ENCODE measurements around the gene MUC6. TPM values are rescaled to one million over a fixed set of nuclear protein-coding genes. Genes with fewer than 3 reads are reported as not detected.

The MUC6 gene
- total RNA-seq, 1 donor from 2014 or later = not detected

DNA sequence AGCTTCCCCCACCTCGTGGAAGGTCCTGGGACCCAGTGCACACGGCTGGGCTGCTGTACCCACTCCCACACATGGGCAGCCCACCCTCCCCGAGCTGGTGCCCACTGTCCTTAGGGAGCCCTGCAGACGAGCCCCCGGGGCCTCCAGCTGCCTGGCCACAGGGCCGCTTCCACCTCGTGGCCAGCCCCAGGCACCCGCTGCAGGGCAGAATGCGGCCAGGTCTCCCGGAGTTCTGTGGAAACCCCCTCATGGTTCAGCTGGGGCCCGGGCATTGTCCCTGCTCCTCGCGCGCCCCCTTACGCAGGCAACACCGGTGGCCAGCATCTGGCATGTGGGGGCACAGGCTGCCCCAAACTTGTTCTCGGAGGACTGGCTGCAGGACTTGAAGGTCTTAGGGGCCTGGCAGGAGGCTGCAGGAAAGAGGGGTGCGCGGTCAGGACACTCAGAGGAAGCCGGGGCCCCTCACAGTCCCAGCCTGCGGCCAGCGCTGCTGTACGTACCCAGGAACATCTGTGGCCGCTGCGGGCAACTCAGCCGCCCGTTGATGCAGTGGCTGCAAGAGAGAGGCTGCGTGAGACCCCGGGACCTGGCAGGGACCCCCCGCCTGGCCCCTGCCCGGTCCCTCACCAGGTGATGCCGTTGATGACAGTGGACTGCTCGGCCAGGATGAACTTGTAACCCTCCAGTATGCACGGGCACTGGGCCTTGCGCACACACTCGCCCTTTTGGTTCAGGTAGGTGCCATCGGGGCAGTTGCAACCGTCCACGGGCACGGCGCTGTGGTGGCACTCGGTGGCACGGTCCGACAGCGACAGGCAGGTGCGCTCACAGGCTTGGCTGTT lies 9.7 kb downstream of the MUC6 start:
- Mint-ChIP-seq H3K36me3 (ENCODE audit: low read depth) (no peaks in the 10 kb centered on the region), H3K27me3 (ENCODE audit: low read depth) (no peaks in the 10 kb centered on the region), H3K27ac (ENCODE audit: unreplicated experiment) (no peak overlapping the region), H3K9me3 (ENCODE audit: low read depth) (no peaks in the 10 kb centered on the region), H3K4me3 (ENCODE audit: unreplicated experiment) (no peak overlapping the region), H3K4me1 (ENCODE audit: low read depth) (no peaks in the 10 kb centered on the region)
- no peak for TF ChIP-seq CTCF (IDR thresholded peaks at IDR 0.05)
- DNase-seq (ENCODE audit: low spot score) = no peak

DNA sequence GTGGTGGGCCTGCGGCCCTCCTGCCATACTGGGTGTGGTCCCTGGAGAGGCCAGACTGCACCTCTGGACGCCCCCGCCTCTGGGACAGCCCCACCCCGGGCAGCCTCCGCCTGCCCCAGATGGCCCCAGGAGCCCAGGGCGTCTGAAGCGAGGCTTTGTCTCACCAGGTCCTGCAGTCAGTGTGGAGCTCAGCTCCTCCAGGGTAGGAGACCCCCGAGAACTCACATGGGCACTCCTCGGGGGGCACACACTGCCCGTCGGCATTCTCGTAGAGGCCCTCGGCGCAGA lies 10.4 kb downstream of the MUC6 start:
- no peak for TF ChIP-seq CTCF (IDR thresholded peaks at IDR 0.05)
- no peaks in the 10 kb centered on the region for H3K36me3 Mint-ChIP-seq (ENCODE audit: low read depth)
- no peak overlapping the region for H3K27ac Mint-ChIP-seq (ENCODE audit: unreplicated experiment)
- H3K4me1 Mint-ChIP-seq (ENCODE audit: low read depth) = no peaks in the 10 kb centered on the region
- H3K9me3 Mint-ChIP-seq (ENCODE audit: low read depth) = no peaks in the 10 kb centered on the region
- no peak for DNase-seq (ENCODE audit: low spot score)
- H3K4me3 Mint-ChIP-seq (ENCODE audit: unreplicated experiment) = no peak overlapping the region
- no peaks in the 10 kb centered on the region for H3K27me3 Mint-ChIP-seq (ENCODE audit: low read depth)

DNA sequence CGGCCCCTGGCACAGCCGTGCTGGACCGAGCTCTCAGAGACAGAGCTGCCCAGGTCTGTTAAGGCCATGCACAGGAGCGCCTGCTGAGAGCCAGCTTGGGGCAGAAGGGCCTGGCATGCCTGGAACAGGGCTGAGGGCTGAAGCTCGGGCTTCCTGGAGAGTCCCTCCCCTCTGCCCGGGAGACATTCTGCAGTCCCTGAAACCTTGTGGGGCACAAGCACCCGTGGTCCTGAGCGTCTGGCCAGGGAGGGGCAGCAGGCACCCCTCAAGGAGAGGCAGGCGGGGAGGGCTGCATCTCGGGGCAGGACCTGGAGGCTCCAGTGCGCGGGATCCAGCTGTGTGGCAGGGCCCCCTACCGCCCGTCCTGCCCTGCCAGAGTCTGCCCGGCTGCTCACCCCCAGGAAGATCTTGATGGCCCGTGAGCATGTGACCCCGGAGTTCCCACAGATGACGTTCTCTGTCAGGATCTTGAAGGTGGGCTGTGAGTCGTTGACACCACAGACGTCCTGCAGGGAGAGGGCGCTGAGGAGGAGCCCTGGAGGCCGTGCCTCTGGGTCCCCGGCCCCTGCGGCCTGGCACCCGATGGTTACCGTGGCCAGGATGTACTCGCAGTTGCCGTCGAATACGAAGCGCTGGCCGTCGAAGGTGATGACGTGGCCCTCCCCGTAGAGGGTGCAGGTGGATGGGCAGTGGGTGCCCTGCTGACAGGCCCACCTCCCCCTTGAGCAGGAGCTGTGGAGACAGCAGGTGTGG lies 10.9 kb downstream of the MUC6 start:
- no peaks in the 10 kb centered on the region for H3K4me1 Mint-ChIP-seq (ENCODE audit: low read depth)
- no peak overlapping the region for H3K4me3 Mint-ChIP-seq (ENCODE audit: unreplicated experiment)
- TF ChIP-seq CTCF (IDR thresholded peaks at IDR 0.05) = no peak
- no peak overlapping the region for H3K27ac Mint-ChIP-seq (ENCODE audit: unreplicated experiment)
- no peaks in the 10 kb centered on the region for H3K27me3 Mint-ChIP-seq (ENCODE audit: low read depth)
- H3K36me3 Mint-ChIP-seq (ENCODE audit: low read depth) = no peaks in the 10 kb centered on the region
- no peak for DNase-seq (ENCODE audit: low spot score)
- no peaks in the 10 kb centered on the region for H3K9me3 Mint-ChIP-seq (ENCODE audit: low read depth)

- no peak overlapping the region for H3K4me3 Mint-ChIP-seq (ENCODE audit: unreplicated experiment)
- no peak for DNase-seq (ENCODE audit: low spot score)
- no peaks in the 10 kb centered on the region for H3K9me3 Mint-ChIP-seq (ENCODE audit: low read depth)
- no peak for TF ChIP-seq CTCF (IDR thresholded peaks at IDR 0.05)
- H3K4me1 Mint-ChIP-seq (ENCODE audit: low read depth) = no peaks in the 10 kb centered on the region
- H3K27me3 Mint-ChIP-seq (ENCODE audit: low read depth) = no peaks in the 10 kb centered on the region
- H3K36me3 Mint-ChIP-seq (ENCODE audit: low read depth) = no peaks in the 10 kb centered on the region
- H3K27ac Mint-ChIP-seq (ENCODE audit: unreplicated experiment) = no peak overlapping the region
These were observed 11.7 kb downstream of the MUC6 start for GRCh38 chr11:1024597-1025409.

Data from chondrocyte (in vitro differentiated cells).